MCF 10A (cell line): ENCODE measurements around the gene FCHO1. TPM values are rescaled to one million over a fixed set of nuclear protein-coding genes. Genes with fewer than 3 reads are reported as not detected.

Experiments used
- BruUV-seq: library from RNA; stranded (reverse); fragments of 400-500 nt; replicated peaks from 2 replicates; lab custom pipeline; 2021; lab: Mats Ljungman, UMichigan
- CTCF ChIA-PET: fragments of 300-600 bp; sonication (Branson Sonifier 250); formaldehyde crosslinking; extraction: SDS; loops from one replicate; lab custom pipeline; 2021; ENCODE audit warnings: antibody characterized with exemption, inconsistent platforms; lab: Yijun Ruan, JAX
- POLR2A ChIA-PET: fragments of 300-600, 350-650 bp; sonication (Branson Sonifier 250); formaldehyde crosslinking; extraction: SDS; loops from one replicate; lab custom pipeline; 2020; ENCODE audit warnings: antibody characterized with exemption, inconsistent platforms; lab: Yijun Ruan, JAX
- DNase-seq: peaks from one replicate; pipeline ENCODE4 v3.0.0-alpha.2; 2018; ENCODE audit not compliant: unreplicated experiment
- H3K27ac Mint-ChIP-seq: one replicate; pipeline ENCODE4 v1.8.0; 2022; ENCODE audit warnings: mild to moderate bottlenecking, low read depth, mixed read lengths; ENCODE audit not compliant: unreplicated experiment
- H3K27me3 Mint-ChIP-seq: one replicate; pipeline ENCODE4 v1.8.0; 2022; ENCODE audit warnings: mixed read lengths; ENCODE audit not compliant: insufficient read depth, unreplicated experiment
- H3K36me3 Mint-ChIP-seq: one replicate; pipeline ENCODE4 v1.8.0; 2022; ENCODE audit warnings: mild to moderate bottlenecking, moderate library complexity, mixed read lengths; ENCODE audit not compliant: insufficient read depth, unreplicated experiment
- H3K4me1 Mint-ChIP-seq: one replicate; pipeline ENCODE4 v1.8.0; 2022; ENCODE audit warnings: mixed read lengths; ENCODE audit not compliant: insufficient read depth, unreplicated experiment
- H3K4me3 Mint-ChIP-seq: one replicate; pipeline ENCODE4 v1.8.0; 2022; ENCODE audit warnings: mild to moderate bottlenecking, moderate library complexity, mixed read lengths; ENCODE audit not compliant: unreplicated experiment
- H3K9me3 Mint-ChIP-seq: one replicate; pipeline ENCODE4 v1.8.0; 2022; ENCODE audit warnings: mixed read lengths; ENCODE audit not compliant: unreplicated experiment
- CTCF ChIP-seq: fragments of 200-600 bp; IDR thresholded peaks from one replicate; pipeline ENCODE4 v1.8.0; 2022; ENCODE audit warnings: antibody characterized with exemption, mild to moderate bottlenecking; ENCODE audit not compliant: unreplicated experiment
- intact Hi-C: fragments of 100-400 bp; cut with micrococcal nuclease; formaldehyde crosslinking; loops from 2 replicates; pipeline ENCODE4 v1.14.1; 2022
- total RNA-seq: library from RNA; stranded (reverse); gene quantifications from 2 replicates; pipeline ENCODE4 v1.2.3, GENCODE V29; 2022

The FCHO1 gene
- total RNA-seq, 1 experiment from 2014 or later = 0.23 TPM

- H3K36me3 Mint-ChIP-seq = no peaks in the 10 kb centered on the region
- peak; percentile 6 for TF ChIP-seq CTCF
- BruUV-seq = no TSS peak
- ChIA-PET POLR2A (interaction anchor here (1.2 kb wide), 1 partner anchor 21 kb away, joined by 3 read pairs; no protein-coding TSS in a partner anchor), CTCF (interaction anchor here (0.7 to 1.4 kb wide), 2 partner anchors 11 to 60 kb away, joined by 3 to 5 read pairs; no protein-coding TSS in a partner anchor)
- H3K27me3 Mint-ChIP-seq = no peaks in the 10 kb centered on the region
- no peaks in the 10 kb centered on the region for H3K9me3 Mint-ChIP-seq
- H3K4me3 Mint-ChIP-seq = no peak overlapping the region
- no peaks in the 10 kb centered on the region for H3K4me1 Mint-ChIP-seq
- no peak for DNase-seq
- no peak overlapping the region for H3K27ac Mint-ChIP-seq
- intact Hi-C loops = no loop called here
These were observed 83.3 kb downstream of the FCHO1 start for GRCh38 chr19:17834350-17835181.

- H3K36me3 Mint-ChIP-seq = no peaks in the 10 kb centered on the region
- no peak for TF ChIP-seq CTCF
- BruUV-seq = no TSS peak
These were observed 84.1 kb downstream of the FCHO1 start for GRCh38 chr19:17835182-17836006.

GRCh38 chr19:17836530-17836929, 85.3 kb downstream of the FCHO1 start:
- no peak for TF ChIP-seq CTCF
- Mint-ChIP-seq H3K9me3 (no peaks in the 10 kb centered on the region), H3K36me3 (no peaks in the 10 kb centered on the region), H3K27ac (no peak overlapping the region), H3K27me3 (no peaks in the 10 kb centered on the region), H3K4me1 (no peaks in the 10 kb centered on the region), H3K4me3 (no peak overlapping the region)
- BruUV-seq = no TSS peak
- ChIA-PET CTCF (interaction anchor here (0.6 kb wide), 1 partner anchor 109 kb away, joined by 3 read pairs; no protein-coding TSS in a partner anchor), POLR2A (interaction anchor here (0.7 to 1.0 kb wide), 2 partner anchors 23 to 24 kb away, joined by 3 read pairs; partner anchors contain the start of gene RPL18A)
- no peak for DNase-seq
- intact Hi-C loops = no loop called here

More at GRCh38 chr19:17835182-17836006, 84.1 kb downstream of the FCHO1 start:
- Mint-ChIP-seq H3K4me1 (no peaks in the 10 kb centered on the region), H3K27me3 (no peaks in the 10 kb centered on the region), H3K9me3 (no peaks in the 10 kb centered on the region), H3K27ac (no peak overlapping the region), H3K4me3 (no peak overlapping the region)
- CTCF ChIA-PET = interaction anchor here (1.4 kb wide), 1 partner anchor 61 kb away, joined by 5 read pairs; no protein-coding TSS in a partner anchor
- no peak for DNase-seq
- intact Hi-C loops = no loop called here
- POLR2A ChIA-PET = no interaction called here

- no peak overlapping the region for H3K4me3 Mint-ChIP-seq
- H3K4me1 Mint-ChIP-seq = no peaks in the 10 kb centered on the region
- ChIA-PET POLR2A (interaction anchor here (0.6 to 1.2 kb wide), 3 partner anchors 21 to 342 kb away, joined by 3 read pairs; no protein-coding TSS in a partner anchor), CTCF (no interaction called here)
- TF ChIP-seq CTCF = no peak
- intact Hi-C loops = no loop called here
- DNase-seq = no peak
- no peaks in the 10 kb centered on the region for H3K9me3 Mint-ChIP-seq
- no peaks in the 10 kb centered on the region for H3K36me3 Mint-ChIP-seq
- H3K27me3 Mint-ChIP-seq = no peaks in the 10 kb centered on the region
- H3K27ac Mint-ChIP-seq = no peak overlapping the region
- BruUV-seq = no TSS peak
These were observed 86.7 kb downstream of the FCHO1 start for GRCh38 chr19:17837972-17838371.
